ENCODE results near the gene MAGEA9B.
"Not testable (repeated sequence)": the region's sequence is repeated elsewhere in the genome, so short reads cannot be mapped to it uniquely, and the experiment has no call there.

DNA sequence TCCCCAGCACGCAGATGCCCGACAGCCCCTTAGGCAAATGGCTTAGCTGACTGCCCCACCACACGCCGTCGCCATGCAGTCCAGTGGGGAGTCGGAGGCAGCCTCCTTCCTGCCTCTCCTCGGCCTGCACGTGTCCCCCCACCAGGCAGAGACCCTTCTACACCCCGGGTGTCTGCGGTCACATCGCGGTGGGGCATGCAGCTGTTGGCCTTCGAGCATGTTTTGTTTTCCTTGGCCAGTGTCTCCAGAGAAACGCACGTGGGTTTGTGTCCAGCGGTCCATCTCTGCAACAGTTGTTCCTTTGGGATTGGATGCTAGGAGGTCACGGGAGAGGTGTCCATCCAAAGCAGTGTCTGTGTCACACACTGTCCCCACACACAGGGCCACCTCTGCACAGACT, 8.0 kb upstream of the MAGEA9B start, which contains the start of gene HSFX2:
- TF ChIP-seq, protein P1, sequence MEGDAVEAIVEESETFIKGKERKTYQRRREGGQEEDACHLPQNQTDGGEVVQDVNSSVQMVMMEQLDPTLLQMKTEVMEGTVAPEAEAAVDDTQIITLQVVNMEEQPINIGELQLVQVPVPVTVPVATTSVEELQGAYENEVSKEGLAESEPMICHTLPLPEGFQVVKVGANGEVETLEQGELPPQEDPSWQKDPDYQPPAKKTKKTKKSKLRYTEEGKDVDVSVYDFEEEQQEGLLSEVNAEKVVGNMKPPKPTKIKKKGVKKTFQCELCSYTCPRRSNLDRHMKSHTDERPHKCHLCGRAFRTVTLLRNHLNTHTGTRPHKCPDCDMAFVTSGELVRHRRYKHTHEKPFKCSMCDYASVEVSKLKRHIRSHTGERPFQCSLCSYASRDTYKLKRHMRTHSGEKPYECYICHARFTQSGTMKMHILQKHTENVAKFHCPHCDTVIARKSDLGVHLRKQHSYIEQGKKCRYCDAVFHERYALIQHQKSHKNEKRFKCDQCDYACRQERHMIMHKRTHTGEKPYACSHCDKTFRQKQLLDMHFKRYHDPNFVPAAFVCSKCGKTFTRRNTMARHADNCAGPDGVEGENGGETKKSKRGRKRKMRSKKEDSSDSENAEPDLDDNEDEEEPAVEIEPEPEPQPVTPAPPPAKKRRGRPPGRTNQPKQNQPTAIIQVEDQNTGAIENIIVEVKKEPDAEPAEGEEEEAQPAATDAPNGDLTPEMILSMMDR (IDR thresholded peaks at IDR 0.05), result not testable (repeated sequence)
- TF ChIP-seq POLR2A, POLR2AphosphoS5, EP300 (IDR thresholded peaks at IDR 0.05): not testable (repeated sequence)
